Kidney (tissue), 14 donors: Measurements from ENCODE around the gene PSMB4. TPM values are rescaled to one million over a fixed set of nuclear protein-coding genes. Genes with fewer than 3 reads are reported as not detected.

Experiments
- DNase-seq, 5 donors: peaks; one replicate each; pipeline ENCODE4 v3.0.0-alpha.2; 2013 to 2020
- FAIRE-seq: peaks from 2 replicates; lab custom pipeline; 2012; peaks lifted over from hg19 to GRCh38; lab: Jason Lieb, UNC
- H3K27ac ChIP-seq, 2 donors: one replicate each; pipeline ENCODE4 v1.7.0; 2013; ENCODE audit warnings: low read depth in 2 of 2, low read length in 2 of 2, inconsistent platforms in 1 of 2
- H3K27me3 ChIP-seq: one replicate; pipeline ENCODE4 v1.7.1; 2013; ENCODE audit warnings: low read length, inconsistent platforms; ENCODE audit not compliant: control insufficient read depth, insufficient read depth
- H3K36me3 ChIP-seq, 3 donors: one replicate each; pipeline versions ENCODE4 v1.7.0 to v1.7.1; 2013; ENCODE audit warnings: low read length in 3 of 3, control low read depth in 1 of 3, inconsistent platforms in 1 of 3; ENCODE audit not compliant: insufficient read depth in 3 of 3, control insufficient read depth in 2 of 3
- H3K4me1 ChIP-seq, 3 donors: one replicate each; pipeline versions ENCODE4 v1.7.0 to v1.7.1; 2013; ENCODE audit warnings: low read length in 3 of 3, inconsistent platforms in 1 of 3, low read depth in 1 of 3; ENCODE audit not compliant: control insufficient read depth in 2 of 3, insufficient read depth in 2 of 3
- H3K4me3 ChIP-seq, 3 donors: one replicate each; pipeline versions ENCODE4 v1.7.0 to v1.8.1; 2013; ENCODE audit warnings: low read length in 3 of 3, control low read depth in 1 of 3, inconsistent platforms in 1 of 3
- H3K9ac ChIP-seq, 3 donors: one replicate each; pipeline versions ENCODE4 v1.7.0 to v1.7.1; 2013; ENCODE audit warnings: low read length in 3 of 3, control low read depth in 1 of 3, inconsistent platforms in 1 of 3
- H3K9me3 ChIP-seq, 3 donors: one replicate each; pipeline versions ENCODE4 v1.7.0 to v1.7.1; 2013; ENCODE audit warnings: low read length in 3 of 3, control low read depth in 1 of 3, inconsistent platforms in 1 of 3; ENCODE audit not compliant: control insufficient read depth in 2 of 3, insufficient read depth in 1 of 3
- CTCF ChIP-seq: IDR thresholded peaks from 3 replicates; pipeline ENCODE4 v1.5.1; 2012; ENCODE audit warnings: mild to moderate bottlenecking, moderate library complexity, borderline replicate concordance; ENCODE audit not compliant: insufficient read depth; ENCODE audit errors: extremely low read depth
- intact Hi-C: fragments of 100-400 bp; cut with DNase I; formaldehyde crosslinking; loops from one replicate; pipeline ENCODE4 v1.11.1; 2022
- polyA plus RNA-seq: library from polyadenylated mRNA; stranded (reverse); fragments of 350-450 nt; fragmentation: Illumina TruSeq; extraction: RNeasy Lipid Tissue Mini Kit (QIAGEN cat#74804); gene quantifications from one replicate; pipeline ENCODE4 v1.2.3, GENCODE V29; 2014; ENCODE audit warnings: low read depth, low replicate concordance; ENCODE audit not compliant: insufficient read depth
- total RNA-seq: library from RNA; stranded (reverse); fragmentation: NEBNext Ultra II Directional; extraction: Animal tissue kit (Norgen Biotek cat#: 25700); gene quantifications from one replicate; pipeline ENCODE4 v1.2.1, GENCODE V29; 2021
- donor health status: control.
- donor health status: control.
- donor health status: control.
- donor health status: control.
- donor health status: control.
- donor health status: DM: yes; HTN: yes; CAD: no.
- donor health status: Normal renal cell carcinoma (clear cell type).

The PSMB4 gene
- total and polyA plus RNA-seq, 2 donors from 2014 or later = 212 to 436 TPM

GRCh38 chr1:151407304-151407703 is 7.9 kb downstream of the PSMB4 start:
- Histone ChIP-seq H3K4me1 (no peaks in the 10 kb centered on the region), H3K9ac (no peak overlapping the region), H3K4me3 (no peak overlapping the region), H3K27me3 (no peaks in the 10 kb centered on the region), H3K27ac (no peak overlapping the region), H3K36me3 (peaks cover 21 to 76% (median 57%) of the 10 kb centered on the region in 3 donors), H3K9me3 (no peaks in the 10 kb centered on the region)
- TF ChIP-seq CTCF = no peak
- no peak for DNase-seq
- intact Hi-C loops = no loop called here
- no peak for FAIRE-seq

DNA sequence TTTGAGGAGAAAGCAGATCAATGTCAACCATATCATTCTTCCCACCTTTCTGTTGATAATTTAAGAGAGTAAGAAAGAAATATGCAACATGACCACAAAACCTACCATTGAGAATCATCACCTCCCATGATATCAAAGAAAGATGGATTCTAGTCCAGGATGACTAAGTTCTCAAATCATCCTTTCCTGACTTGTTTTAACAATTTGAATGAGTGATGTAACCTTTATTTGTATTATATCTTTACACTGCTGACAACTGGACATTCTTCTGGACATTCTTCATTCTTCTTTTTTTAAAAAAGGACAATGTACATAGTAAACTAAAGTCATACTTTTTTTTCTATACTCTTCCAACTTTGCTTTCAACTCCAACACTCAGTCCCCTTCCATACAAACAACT is 9.5 kb downstream of the PSMB4 start:
- Histone ChIP-seq H3K4me3 (no peak overlapping the region), H3K9ac (no peak overlapping the region), H3K27ac (no peak overlapping the region), H3K4me1 (no peaks in the 10 kb centered on the region), H3K27me3 (no peaks in the 10 kb centered on the region), H3K36me3 (peaks cover 22 to 73% (median 52%) of the 10 kb centered on the region in 3 donors), H3K9me3 (no peaks in the 10 kb centered on the region)
- FAIRE-seq = no peak
- no peak for DNase-seq
- intact Hi-C loops = no loop called here
- no peak for TF ChIP-seq CTCF

DNA sequence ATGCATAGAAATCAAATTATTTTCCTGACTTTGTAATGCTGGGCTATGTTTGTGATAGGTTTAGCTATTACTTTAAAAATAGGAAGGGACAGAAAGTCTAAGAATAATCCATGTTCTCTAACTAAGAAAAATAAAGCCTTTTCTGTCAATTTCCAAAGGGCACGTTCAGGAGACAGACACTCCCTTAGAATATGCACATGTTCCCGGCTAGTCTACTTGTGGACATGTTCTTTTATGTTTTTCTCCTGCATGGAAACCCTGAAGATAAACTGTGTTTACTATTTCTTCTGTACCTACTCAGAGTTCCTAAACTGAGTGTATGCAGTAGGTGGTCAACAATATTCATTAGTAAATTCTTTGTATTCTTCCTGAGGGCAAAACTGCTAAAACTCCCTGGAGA is 12.5 kb downstream of the PSMB4 start:
- Histone ChIP-seq H3K36me3 (peaks cover 21 to 71% (median 39%) of the 10 kb centered on the region in 3 donors), H3K4me3 (no peak overlapping the region), H3K9me3 (no peaks in the 10 kb centered on the region), H3K27ac (no peak overlapping the region), H3K4me1 (no peaks in the 10 kb centered on the region), H3K27me3 (no peaks in the 10 kb centered on the region), H3K9ac (no peak overlapping the region)
- DNase-seq (no peak), FAIRE-seq (no peak)
- TF ChIP-seq CTCF = no peak
- intact Hi-C loops = no loop called here

DNA sequence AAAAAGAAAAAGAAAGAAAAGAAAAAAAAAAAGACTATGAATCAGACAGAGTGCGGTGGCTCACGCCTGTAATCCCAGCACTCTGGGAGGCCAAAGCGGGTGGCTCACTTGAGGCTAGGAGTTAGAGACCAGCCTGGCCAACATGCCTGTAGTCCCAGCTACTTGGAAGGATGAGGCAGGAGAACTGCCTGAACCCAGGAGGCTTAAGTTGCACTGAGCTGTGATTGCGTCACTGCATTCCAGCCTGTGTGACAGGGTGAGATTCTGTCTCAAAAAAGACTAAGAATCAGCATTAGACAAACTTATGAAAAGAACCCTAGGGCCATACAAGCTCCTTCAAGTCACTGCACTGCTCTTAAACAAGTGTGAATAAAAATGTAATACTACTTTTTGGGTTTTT is 16.9 kb downstream of the PSMB4 start:
- no peak for FAIRE-seq
- Histone ChIP-seq H3K9ac (no peak overlapping the region), H3K27me3 (no peaks in the 10 kb centered on the region), H3K9me3 (no peaks in the 10 kb centered on the region), H3K4me1 (no peaks in the 10 kb centered on the region), H3K27ac (no peak overlapping the region), H3K4me3 (no peak overlapping the region), H3K36me3 (peaks cover 13 to 33% (median 18%) of the 10 kb centered on the region in 3 donors)
- intact Hi-C loops = no loop called here
- no peak for DNase-seq
- no peak for TF ChIP-seq CTCF
